Activated CD8-positive, alpha-beta memory T cell treated with anti-CD3 and anti-CD28 coated beads for 24 hours (primary cell): ENCODE results near the gene TMEM222.
A peak's percentile ranks its signal among the peaks of the same experiment; 100 is the strongest.

Experiments
- DNase-seq: peaks from one replicate; pipeline ENCODE4 v3.0.0-alpha.2; 2020

TMEM222 gene

DNA sequence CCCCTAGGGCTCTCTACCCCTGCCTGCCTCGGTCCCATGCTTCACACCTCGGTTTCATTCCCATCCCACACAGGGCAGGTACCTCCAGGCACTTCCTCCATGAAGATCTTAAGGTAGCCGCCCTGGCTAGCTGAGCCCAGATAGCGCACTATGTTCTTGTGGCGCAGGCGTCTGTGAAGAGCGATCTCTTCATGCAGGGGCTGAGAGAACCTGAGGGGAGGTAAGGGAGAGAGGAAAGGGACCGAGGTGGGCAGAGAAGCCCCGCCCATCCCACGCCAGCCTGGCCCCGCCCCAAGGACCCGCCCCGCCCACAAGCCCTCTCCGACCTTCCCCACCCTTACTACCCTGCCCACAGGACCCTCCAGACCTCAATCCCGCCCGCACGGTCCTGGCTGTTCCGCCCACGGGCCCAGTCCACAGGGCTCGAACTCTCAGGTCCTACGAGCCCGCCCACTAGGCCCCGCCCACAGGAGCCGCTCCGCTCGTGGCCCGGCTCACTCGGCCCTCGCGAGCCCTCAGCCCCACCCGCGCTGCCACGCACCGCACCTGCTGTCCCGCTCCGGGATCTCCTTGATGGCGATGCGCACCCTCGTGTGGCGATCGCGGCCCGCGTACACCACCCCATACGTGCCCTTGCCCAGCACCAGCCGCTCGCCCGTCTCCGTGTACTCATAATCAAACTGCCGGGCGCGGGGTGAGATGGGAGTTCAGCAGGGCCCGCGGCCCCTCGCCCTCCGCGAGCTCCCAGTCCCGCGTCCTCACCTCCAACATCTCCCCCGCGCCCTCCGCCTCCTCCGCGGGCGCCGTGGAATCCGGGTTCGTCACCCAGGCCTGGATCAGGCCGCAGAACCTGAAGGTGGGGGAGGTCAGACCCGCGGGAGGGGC lies 38.4 kb downstream of the TMEM222 start:
- DNase-seq, result peak; percentile 77

DNA sequence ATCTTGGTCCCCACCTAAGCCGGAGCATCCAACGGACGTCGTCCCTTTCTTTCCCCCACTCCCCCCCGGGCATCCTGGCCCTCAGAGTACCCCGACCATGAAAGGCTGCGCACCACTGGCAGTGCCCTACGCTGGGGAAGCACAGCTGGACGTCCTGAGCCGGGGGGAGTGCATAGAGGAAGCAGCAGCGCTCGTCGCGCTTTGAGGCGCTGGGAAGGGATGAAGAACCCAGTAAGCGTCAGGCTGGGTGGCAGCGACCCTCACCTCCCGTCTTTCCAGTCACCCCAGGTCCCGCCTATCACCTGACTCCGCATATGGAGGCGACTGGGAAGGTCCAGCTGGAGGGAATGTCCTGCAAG lies 39.1 kb downstream of the TMEM222 start:
- DNase-seq, result no peak

DNA sequence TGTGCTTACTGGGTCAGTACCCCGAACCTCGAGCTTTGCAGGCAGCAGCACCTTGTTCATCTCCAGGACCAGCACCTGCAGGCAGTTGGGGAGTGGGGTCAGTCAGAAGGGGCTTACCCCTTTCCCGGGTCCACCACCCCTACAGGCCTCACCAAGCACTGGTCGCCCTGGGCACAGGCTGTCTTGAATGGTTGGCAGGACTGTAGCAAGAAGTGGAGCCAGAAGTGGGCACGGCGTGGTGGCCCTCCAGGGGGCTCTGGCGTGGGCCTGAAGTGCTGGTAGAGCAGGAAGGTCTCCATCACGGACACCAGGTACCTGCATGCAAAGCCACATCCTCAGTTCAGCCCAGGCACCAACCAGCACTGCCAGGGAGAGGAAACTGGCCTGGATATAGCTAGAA lies 39.6 kb downstream of the TMEM222 start:
- no peak for DNase-seq

DNA sequence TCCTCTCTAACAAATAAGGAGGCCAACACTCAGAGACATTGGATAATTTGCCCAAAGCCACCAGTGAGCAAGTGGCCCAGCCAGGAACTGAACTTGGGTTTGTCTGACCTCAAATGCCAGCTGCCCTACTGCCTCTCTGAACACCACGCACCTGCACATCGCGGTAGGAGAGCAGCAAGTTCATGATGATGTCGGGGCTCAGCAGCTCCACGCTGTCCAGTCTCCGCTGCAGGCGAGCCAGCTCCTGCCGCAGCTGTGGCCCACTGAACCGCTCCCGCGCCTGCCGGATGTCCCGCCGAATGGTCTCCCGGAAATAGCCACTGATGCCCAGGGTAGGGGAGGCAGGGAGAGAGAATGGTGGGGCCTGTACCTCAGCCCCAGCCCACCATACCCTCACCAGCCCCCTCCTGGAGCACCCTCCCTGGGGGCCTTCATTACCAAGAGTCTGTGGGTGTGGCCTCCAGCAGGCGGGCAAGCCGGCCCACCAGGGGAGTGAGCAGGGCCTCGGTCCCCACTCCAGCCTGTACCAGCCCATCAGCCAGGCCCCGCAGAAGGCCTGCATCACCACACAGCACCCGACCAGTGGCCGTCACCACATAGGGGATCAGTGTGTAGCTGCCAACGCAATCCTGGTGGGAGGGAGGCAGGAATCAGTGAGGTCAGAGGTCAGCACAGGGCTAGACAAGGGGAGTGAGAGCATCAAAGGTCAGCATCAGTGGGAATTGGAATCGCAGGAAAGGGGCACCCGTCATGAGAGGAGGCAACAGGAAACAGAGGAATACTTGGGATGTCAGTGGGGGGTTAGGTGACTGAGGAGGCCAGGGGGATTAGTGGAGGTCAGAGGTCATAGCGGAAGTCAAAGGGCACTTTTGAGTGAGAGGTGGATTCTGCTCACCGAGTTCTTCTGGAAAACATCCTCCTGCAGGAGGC lies 42.1 kb downstream of the TMEM222 start:
- no peak for DNase-seq

DNA sequence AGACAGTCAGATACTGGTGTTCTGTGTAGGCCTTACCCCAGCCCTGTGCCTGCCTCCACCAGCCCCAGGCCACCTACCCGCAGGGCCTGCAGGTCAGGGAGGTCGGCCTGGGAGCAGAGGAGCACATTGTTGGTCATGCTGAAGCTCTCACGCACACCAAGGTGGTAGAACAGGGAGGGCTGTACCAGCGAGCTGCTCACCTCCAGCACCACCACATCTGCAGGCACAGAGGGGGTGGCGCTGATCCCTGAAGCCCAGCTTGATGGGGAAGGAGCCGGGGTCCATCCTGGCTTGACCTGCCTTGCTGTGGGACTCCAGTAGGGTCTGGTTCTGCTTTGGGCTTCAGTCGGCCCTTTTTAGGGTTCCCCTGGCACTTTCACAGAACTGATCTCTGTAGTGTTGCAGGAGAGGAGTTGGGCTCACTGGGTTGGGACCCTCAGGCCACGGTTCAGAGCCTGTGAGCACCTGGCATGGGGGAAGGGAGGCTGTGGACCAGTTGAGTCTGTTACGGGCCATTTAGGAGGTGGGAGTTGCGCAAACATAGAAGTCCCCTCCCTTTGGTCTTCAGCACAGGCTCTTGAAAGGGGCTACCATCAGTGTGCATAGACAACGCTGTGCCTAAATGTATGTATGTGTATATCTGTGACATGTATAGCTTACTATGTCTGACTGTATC lies 42.9 kb downstream of the TMEM222 start:
- no peak for DNase-seq

DNA sequence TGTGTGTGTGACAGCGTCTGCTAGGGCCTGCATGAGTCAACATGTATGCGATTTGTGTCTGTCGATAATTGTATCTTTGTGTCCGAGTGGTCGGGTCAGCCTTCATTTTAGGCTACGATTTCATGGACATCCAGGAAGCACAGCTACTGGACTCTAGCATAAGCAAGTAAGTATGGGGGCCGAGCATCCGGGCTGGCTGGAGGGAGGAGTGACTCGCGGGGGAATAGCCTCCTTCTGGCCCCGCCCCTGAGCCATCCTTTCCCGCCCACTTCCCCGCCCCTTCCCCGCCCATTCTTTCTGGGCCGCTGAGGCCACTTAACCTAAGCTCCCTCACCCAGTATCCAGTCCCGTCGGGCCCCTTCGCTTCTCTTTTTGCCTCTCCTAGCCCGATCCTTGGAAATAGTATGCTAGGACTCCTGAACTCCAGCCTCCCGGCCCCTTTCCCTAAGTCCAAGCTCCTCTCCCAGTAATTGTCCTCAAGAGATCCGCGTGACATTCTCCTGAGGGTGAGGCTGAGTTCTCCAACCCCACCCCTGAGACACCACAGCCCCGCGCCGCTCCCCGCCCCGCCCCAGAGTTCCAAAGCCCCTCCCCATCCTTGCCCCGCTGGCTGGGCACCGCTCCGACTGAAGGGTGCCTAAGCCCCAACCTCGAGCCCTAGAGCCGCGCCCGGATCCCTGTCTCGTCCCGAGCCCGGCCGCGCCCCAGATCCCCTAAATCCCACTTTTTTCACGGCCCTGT lies 43.6 kb downstream of the TMEM222 start:
- peak; percentile 91 for DNase-seq

DNA sequence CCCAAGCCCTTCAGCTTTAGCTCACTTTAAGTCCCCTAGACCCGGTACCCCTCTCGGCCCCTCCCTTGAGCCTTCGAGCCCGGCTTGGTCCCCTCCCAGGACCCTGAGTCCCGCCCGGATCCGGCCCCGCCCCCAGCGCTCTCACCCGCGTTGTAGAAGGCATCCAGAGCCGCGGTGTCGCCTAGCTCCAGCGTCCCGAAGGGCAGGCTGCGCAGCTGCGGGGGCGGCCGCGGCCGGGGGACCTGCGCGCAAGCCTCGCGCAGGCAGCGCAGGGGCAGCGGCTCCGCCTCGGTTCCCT lies 44.1 kb downstream of the TMEM222 start:
- DNase-seq, result peak; percentile 90

DNA sequence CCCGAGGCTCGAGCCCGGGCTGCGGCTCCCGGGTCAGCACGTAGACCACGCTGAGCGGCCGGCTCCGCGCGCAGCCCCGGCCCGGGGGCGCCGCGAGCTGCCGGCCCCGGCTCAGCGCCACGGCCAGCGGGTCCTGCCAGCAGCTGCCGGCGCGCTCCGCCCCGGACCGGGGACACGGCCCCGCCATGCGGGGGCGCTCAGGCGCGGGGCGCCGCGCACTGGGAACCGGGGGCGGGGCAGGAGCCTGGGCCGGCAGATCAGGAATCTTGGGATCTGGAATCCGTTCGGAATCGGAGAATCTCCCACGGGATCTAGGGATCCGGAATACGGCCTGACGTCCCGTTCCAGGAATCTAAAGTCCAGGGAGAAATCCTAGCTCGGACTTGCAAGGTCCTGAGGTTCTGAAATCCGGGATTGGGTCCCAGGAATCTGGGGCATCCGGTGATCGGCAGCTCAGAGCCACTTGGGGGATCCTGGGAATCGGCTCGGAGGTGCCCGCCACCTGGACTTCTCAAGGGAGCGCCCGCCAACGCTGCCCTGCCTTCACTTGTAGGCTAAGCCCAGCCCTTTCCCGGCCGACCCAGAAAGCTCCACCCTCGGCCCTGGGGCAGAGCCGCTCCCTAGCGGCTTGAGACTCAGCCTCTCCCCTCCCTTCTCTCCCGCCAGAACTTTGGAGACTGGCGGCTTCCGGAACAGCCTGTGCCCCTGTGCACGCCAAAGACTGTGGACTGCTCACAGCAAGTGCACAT lies 44.6 kb downstream of the TMEM222 start, which contains the start of gene MAP3K6:
Gene MAP3K6, minus strand, starts transcription at position 551 of the 749 bp plus-strand sequence. Its CDS starts 364 bp downstream, at position 187.
- peak; percentile 71 for DNase-seq

DNA sequence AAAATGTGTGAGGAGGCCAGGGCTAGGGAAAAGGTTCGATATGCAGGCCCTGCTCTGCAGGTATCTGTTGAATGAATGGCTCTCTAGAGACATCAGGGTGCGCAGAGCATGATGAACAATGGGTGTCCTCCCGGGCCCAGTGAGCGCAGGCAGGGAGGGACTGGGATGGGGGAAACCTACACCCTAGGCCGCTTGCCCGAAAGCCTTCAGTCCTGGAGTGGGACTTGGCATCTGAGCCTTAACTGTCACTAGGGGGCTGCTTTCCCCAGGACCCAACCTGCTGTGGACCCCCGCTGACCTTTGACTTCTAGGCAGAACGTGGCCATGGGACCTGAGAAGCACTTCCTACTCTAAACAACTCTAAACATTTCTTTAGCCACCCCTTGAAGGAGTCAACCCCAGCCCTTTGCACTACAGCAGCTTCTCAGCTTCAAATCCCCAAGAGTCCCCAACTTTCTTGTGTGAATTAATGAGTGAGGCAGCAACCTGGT lies 45.2 kb downstream of the TMEM222 start:
- no peak for DNase-seq

DNA sequence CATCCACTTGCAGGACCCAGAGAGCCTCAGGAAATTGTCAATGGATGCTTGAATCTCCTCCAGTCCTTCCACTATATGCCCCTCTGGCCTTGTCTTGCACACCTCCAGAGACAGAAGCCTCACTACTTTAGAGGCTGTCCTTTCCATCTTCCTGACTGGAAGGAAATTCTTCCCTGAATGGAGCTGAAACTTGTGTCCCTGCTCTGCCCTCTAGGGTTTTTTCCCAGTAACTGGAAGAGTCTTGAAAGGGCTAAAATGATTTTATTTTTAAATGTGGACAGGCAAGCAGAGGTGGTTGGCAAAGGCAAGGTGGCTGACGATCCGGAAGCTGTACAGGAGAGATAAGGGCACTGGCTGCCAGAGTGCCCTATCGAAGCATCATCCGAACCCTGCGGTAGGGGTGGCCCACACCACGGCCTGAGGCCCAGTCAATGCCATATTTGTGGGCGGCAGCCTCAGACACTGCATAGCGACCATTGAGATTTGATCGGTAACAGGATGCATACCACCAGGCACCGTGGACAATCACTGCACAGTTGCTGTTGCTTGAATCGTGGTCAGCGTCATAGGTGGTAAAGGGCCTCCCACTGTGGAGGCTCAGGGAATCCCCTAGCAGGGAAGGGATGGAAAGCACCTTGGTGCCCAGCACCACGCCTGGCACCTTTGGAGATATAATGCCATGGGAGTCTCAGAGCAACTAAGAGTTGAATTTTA lies 47.1 kb downstream of the TMEM222 start:
- no peak for DNase-seq

DNA sequence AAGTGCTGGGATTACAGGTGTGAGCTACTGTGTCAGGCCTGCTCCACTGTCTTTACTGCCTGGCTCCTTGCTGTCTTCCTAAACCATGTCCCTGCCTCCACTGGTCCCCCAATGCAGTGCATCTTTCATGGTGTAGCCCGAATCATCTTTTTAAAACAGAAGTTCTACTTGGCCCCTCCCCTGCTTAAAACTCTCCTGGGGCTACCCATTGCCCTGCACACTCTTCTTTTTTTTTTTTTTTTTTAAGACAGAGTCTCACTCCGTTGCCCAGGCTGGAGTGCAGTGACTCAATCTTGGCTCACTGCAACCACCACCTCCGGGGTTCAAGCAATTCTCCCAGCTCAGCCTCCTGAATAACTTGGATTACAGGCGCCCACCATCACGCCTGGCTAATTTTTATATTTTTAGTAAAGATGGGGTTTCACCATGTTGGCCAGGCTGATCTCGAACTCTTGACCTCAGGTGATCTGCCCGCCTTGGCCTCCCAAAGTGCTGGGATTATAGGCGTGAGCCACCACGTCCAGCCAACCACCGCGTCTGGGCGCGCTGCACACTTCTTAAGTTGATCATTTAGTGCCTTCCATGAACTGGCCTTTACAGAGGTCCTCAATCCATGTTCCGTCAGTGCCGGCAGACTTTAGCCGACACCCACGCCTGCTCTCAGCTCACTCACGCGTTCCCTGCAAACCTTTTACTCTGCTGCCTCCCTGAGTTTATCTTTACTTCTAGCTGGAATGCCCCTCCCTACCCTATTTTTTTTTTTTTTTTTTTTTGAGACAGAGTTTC lies 50.3 kb downstream of the TMEM222 start:
- DNase-seq, result no peak

DNA sequence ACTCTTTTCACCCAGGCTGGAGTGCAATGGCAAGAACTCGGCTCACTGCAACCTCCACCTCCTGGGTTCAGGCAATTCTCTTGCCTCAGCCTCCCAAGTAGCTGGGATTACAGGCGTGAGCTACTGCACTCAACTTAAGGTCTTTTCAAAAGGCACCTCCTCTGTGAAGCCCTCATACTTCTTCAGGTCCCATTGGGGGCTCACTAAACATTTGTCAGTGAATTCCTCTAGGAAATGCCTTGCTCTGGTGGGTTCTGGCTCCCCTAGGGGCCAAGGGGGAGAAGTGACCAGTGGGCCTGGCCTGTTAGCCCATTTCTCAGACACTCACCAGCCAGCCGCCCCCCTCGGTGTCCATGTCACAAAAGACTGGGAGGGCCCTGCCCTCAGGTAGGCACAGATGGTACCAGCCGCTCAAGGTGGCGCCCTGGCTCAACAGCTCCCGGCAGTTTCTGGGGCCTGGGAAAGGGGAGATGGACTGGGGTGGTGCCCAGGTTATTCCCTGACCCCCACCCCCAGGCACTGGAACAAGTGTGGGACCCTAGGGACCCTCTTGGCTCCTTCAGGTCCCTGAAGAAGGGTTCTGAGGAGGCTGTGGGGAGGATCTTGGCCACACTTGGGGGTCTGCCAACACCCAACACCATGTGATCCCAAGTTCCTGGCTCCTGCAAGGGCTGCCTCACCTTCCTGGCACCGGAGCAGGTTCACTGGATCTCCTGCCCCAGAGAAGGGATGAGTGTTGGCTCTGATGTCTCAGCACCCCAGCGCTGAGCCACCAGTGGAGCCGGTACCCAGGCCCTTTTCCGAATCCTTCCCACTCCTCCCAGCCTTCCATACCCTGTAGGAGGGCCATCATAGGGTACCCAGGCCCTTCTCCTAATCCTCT lies 51.1 kb downstream of the TMEM222 start:
- no peak for DNase-seq

DNA sequence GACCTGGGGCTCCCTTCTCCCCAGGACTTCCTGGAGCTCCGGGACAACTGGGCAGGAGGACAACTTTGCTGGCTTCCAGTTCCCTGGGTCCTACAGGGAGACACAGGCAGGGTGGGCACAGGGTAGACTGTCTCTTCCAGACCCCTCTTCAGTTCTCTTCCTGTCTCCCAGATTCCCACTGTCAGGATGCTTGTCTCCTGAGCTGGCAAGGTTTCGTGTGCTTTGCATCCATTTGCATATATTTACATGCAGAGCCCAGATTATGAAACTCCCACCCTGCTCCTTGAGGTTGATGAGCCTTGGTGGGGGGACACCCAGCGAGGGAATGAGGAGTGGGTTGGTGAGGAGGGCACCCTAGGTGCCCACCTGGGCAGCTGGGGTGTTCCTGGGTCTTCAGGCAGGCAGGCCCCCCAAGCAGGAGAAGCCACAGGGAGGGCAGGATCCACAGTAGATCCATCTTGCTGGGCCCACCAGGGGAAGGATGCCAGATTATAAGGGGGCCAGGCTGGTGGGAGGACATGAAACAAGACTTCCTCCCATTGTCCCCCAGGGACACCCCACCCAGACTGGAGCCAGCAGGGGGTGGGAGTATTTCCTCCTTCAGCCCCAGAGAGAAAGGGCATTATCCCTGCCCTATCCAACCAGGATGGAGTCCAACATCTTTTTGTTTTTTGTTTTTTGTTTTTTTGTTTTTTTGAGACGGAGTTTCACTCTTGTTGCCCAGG lies 52.6 kb downstream of the TMEM222 start, which contains the start of gene FCN3:
Gene FCN3, minus strand, starts transcription at position 463 of the 725 bp plus-strand sequence. Its CDS starts 6 bp downstream, at position 457.
- DNase-seq, result no peak

DNA sequence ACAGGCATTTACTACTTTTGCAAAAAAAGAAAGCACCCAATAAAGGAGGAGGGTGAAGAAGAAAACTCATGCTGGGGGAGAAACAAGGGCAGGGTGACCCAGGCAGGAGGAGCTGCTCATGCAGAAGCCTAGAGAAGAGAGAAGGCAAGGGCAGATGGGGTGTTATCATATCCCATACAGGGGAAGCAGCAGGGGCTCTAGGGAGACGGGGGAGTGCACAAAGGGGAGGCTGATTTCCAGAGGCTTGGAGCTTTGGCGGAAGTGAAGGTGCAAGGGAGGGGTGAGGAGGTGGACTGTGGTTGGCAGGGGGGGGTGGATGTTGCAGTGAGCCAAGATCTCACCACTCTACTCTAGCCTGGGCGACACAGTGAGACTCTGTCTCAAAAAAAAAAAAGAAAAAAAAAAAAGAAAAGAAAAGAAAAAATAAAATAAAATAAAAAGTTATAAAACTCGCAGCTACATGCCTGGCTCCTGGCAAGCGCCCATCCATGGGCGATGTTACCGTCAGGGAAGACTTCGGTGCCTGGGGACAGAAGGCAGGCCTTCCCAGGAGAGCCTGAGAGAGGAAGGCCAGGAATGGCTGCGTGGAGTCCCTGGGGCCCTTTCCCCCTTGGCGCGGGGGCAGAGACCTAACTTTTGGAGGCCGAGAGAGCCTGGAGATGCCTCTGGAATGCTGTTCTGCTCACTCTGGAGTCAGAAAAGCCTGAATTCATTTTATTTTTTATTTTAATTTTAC lies 56.0 kb downstream of the TMEM222 start:
- no peak for DNase-seq

DNA sequence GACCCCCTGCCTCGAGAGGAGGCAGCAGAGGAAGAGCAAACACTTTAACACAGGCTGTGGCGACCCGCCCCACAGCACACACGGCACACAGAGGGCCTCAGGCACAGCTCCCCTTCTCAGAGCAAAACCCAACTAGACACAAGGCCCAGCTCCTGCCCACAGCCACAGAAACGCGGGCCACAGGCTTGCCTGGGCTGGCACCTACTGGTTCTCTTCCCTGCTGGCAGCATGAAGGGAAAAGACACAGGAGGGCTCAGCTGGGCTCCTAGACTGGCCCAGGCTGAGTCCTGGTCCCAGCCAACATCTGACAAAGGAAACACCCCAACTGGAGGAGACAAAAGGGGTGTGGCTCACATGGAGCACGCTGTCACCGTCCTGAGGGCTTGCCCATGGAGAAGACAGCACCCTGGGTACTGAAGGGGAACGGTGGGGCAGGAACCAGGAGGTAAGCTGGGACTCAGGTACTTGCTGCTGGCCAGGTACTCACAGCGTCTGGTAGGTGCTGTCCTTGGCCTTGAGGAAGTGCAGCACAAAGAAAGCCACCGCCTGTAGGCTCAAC lies 57.7 kb downstream of the TMEM222 start:
- no peak for DNase-seq

DNA sequence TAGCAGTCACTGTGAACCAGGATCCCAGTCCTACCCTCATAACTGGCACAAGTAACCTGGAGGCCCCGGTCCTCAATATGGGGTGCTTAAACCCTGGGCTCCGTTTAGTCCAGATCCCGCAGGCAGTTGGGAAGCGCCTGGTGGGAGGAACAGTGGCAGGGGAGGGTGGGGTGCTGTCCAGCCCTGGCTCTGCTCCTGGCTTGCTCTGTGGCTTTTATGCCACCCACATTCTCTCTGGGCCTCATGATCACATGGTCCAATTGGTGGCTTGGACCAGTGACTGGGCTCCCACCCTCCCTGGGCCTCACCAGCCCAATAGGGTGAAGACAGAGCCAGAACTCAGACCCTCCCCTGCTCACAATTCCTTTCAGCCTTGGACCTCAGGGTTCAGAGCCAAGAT lies 58.3 kb downstream of the TMEM222 start:
- no peak for DNase-seq
